Endothelial cell of umbilical vein (primary cell): ENCODE measurements around the gene NXN.

Experiments
- EZH2 ChIP-seq: IDR thresholded peaks from 2 replicates; pipeline ENCODE4 v1.6.1; 2012; ENCODE audit warnings: borderline replicate concordance, low read depth, mild to moderate bottlenecking, moderate library complexity, low read length, inconsistent platforms; ENCODE audit not compliant: severe bottlenecking
- JUN ChIP-seq: IDR thresholded peaks from 2 replicates; pipeline ENCODE4 v1.6.1; 2011; ENCODE audit warnings: borderline replicate concordance, low read depth; ENCODE audit not compliant: insufficient read length, insufficient read depth
- MAX ChIP-seq: IDR thresholded peaks from 2 replicates; pipeline ENCODE4 v1.6.1; 2011; ENCODE audit not compliant: insufficient read depth, insufficient read length
- MYC ChIP-seq: IDR thresholded peaks from one replicate; pipeline ENCODE4 v1.6.1; 2011; ENCODE audit warnings: mild to moderate bottlenecking, low read depth, low read length
- POLR2A ChIP-seq: IDR thresholded peaks from 2 replicates; pipeline ENCODE4 v1.6.1; 2012; ENCODE audit warnings: low read depth, mild to moderate bottlenecking, control low read depth, low read length
- POLR2AphosphoS5 ChIP-seq: IDR thresholded peaks from 2 replicates; pipeline ENCODE4 v1.6.1; 2012; ENCODE audit warnings: low read depth, mild to moderate bottlenecking, control low read depth, low read length, moderate library complexity; ENCODE audit not compliant: insufficient read depth
- TF ChIP-seq, protein P1 (sequence below), 2 donors: IDR thresholded peaks; 1 replicate in 1 of 2; 2 replicates in 1 of 2; pipeline ENCODE4 v1.5.1; 2011; ENCODE audit warnings: low read length in 2 of 2, mild to moderate bottlenecking in 2 of 2, moderate library complexity in 2 of 2, control low read depth in 1 of 2, inconsistent platforms in 1 of 2, low read depth in 1 of 2; ENCODE audit not compliant: insufficient read depth in 1 of 2; ENCODE audit errors: extremely low read depth in 1 of 2

DNA sequence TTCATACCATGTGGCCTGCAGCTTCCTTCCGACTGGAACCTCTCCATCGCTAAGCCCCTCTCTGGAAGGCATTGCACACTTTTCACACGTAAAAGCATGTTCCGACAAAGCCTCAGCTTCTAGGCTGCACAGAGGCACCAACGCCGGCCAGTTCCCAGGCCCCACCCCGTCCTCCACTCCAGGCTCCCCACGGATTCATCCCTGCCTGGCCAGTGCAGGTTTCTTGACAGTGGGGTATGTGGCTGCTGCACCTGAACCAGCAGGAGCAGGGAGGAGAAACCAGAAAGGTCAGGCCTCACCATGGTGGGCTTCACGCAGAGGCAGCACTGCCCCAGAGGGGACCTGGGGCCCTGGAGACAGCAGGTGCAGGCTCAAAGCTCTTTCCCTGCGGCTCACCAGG is 31.6 kb upstream of the NXN start:
- TF ChIP-seq, protein P1, sequence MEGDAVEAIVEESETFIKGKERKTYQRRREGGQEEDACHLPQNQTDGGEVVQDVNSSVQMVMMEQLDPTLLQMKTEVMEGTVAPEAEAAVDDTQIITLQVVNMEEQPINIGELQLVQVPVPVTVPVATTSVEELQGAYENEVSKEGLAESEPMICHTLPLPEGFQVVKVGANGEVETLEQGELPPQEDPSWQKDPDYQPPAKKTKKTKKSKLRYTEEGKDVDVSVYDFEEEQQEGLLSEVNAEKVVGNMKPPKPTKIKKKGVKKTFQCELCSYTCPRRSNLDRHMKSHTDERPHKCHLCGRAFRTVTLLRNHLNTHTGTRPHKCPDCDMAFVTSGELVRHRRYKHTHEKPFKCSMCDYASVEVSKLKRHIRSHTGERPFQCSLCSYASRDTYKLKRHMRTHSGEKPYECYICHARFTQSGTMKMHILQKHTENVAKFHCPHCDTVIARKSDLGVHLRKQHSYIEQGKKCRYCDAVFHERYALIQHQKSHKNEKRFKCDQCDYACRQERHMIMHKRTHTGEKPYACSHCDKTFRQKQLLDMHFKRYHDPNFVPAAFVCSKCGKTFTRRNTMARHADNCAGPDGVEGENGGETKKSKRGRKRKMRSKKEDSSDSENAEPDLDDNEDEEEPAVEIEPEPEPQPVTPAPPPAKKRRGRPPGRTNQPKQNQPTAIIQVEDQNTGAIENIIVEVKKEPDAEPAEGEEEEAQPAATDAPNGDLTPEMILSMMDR (IDR thresholded peaks at IDR 0.05; ENCODE audit: extremely low read depth in 1 of 2, insufficient read depth in 1 of 2, low read depth in 1 of 2, low read length in 2 of 2): no peak
- TF ChIP-seq POLR2A (no peak), MYC (no peak), JUN (no peak), POLR2AphosphoS5 (no peak), EZH2 (no peak), MAX (no peak)
